HepG2 (cell line): ENCODE measurements around the gene C20orf141. TPM values are rescaled to one million over a fixed set of nuclear protein-coding genes. Genes with fewer than 3 reads are reported as not detected.

Source experiments
- ATAC-seq: fragments of 200-7000 bp; cut with Tn5 transposase; 3 replicates; pipeline ENCODE4 v1.9.1; 2020; ENCODE audit warnings: mild to moderate bottlenecking, moderate library complexity
- BruUV-seq: library from RNA; stranded (reverse); fragments of 400-500 nt; replicated peaks from 2 replicates; lab custom pipeline; 2021; lab: Mats Ljungman, UMichigan
- CTCF ChIA-PET: fragments of 300-600 bp; formaldehyde crosslinking; extraction: SDS; loops from one replicate; lab custom pipeline; 2021; ENCODE audit warnings: low total read pairs, inconsistent platforms, low intra/inter-chr PET ratio; lab: Yijun Ruan, JAX
- POLR2A ChIA-PET: fragments of 350-600 bp; sonication (Branson Sonifier 250); formaldehyde crosslinking; loops from one replicate; lab custom pipeline; 2020; ENCODE audit warnings: antibody characterized with exemption, inconsistent platforms; lab: Yijun Ruan, JAX
- DNase-seq: peaks from one replicate; pipeline ENCODE4 v3.0.0-alpha.2; 2015; ENCODE audit warnings: low spot score
- FAIRE-seq: peaks from 3 replicates; lab custom pipeline; 2011; peaks lifted over from hg19 to GRCh38; lab: Jason Lieb, UNC
- H2AFZ ChIP-seq: one replicate; pipeline ENCODE4 v1.6.1; 2011; ENCODE audit warnings: low read length, inconsistent platforms
- H3K27ac ChIP-seq: fragments of 300-600 bp; 3 replicates; pipeline ENCODE4 v1.8.0; 2011; ENCODE audit warnings: mixed run types, mild to moderate bottlenecking, mixed read lengths, low read length, inconsistent platforms; ENCODE audit not compliant: insufficient read depth; ENCODE audit errors: extremely low read length
- H3K27me3 ChIP-seq, 2 experiments: fragments of 200-600 bp in 1 of 2; 2 replicates in 1 of 2; 3 replicates in 1 of 2; pipeline versions ENCODE4 v1.6.0 to v1.8.0; 2011; ENCODE audit warnings: low read length in 2 of 2, mild to moderate bottlenecking in 2 of 2, moderate library complexity in 2 of 2, inconsistent platforms in 1 of 2; ENCODE audit not compliant: insufficient read depth in 2 of 2, control insufficient read depth in 1 of 2
- H3K36me3 ChIP-seq, 2 experiments: fragments of 200-600 bp in 1 of 2; replicated peaks in 1 of 2; 2 replicates in 1 of 2; 3 replicates in 1 of 2; pipeline versions ENCODE4 v1.5.1 to v1.8.0; 2011; ENCODE audit warnings: low read length in 2 of 2, inconsistent platforms in 1 of 2; ENCODE audit not compliant: insufficient read depth in 2 of 2, control insufficient read depth in 1 of 2
- H3K4me1 ChIP-seq: 2 replicates; pipeline ENCODE4 v1.5.1; 2012; ENCODE audit warnings: low read length, inconsistent platforms; ENCODE audit not compliant: insufficient read depth
- H3K4me2 ChIP-seq: 2 replicates; pipeline ENCODE4 v1.6.0; 2011; ENCODE audit warnings: low read depth, low read length, inconsistent platforms
- H3K4me3 ChIP-seq, 3 experiments: fragments of 200-600 bp in 1 of 3; sonication (generic), shearing (Covaris generic) in 1 of 3; replicated peaks in 1 of 3; 2 replicates each; pipeline ENCODE4 v1.5.1; 2011 to 2016; ENCODE audit warnings: low read length in 3 of 3, inconsistent platforms in 2 of 3, low read depth in 2 of 3, mild to moderate bottlenecking in 2 of 3, control low read depth in 1 of 3, mixed read lengths in 1 of 3; ENCODE audit not compliant: insufficient read depth in 1 of 3
- H3K79me2 ChIP-seq: one replicate; pipeline ENCODE4 v1.6.1; 2011; ENCODE audit warnings: low read length, inconsistent platforms; ENCODE audit not compliant: insufficient read depth
- H3K9ac ChIP-seq: 2 replicates; pipeline ENCODE4 v1.6.0; 2011; ENCODE audit warnings: mild to moderate bottlenecking, low read depth, low read length, inconsistent platforms; ENCODE audit not compliant: insufficient read depth
- H3K9me3 ChIP-seq: 2 replicates; pipeline ENCODE4 v1.5.1; 2012; ENCODE audit warnings: mild to moderate bottlenecking, low read length
- H4K20me1 ChIP-seq: 2 replicates; pipeline ENCODE4 v1.6.0; 2011; ENCODE audit warnings: inconsistent platforms, mild to moderate bottlenecking, low read length, moderate library complexity; ENCODE audit not compliant: insufficient read depth
- HNF4G ChIP-seq, 2 experiments: sonication (generic) in 1 of 2; formaldehyde crosslinking in 1 of 2; IDR thresholded peaks; 2 replicates each; pipeline versions ENCODE4 v1.4.0 to v1.6.1; 2011 to 2020; ENCODE audit warnings: borderline replicate concordance in 2 of 2, low read depth in 2 of 2, mild to moderate bottlenecking in 2 of 2, low read length in 1 of 2, missing genetic modification reagents in 1 of 2, moderate library complexity in 1 of 2
- HOXA9 ChIP-seq: sonication (generic); formaldehyde crosslinking; IDR thresholded peaks from 2 replicates; pipeline ENCODE4 v1.8.1; 2022; ENCODE audit warnings: missing genetic modification reagents, mild to moderate bottlenecking, moderate library complexity, borderline replicate concordance
- MED1 ChIP-seq: sonication (generic); formaldehyde crosslinking; IDR thresholded peaks from 2 replicates; pipeline ENCODE4 v1.4.0; 2020; ENCODE audit warnings: missing genetic modification reagents
- SKI ChIP-seq: fragments of 450-650 bp; IDR thresholded peaks from one replicate; pipeline ENCODE4 v1.6.1; 2018; ENCODE audit warnings: mild to moderate bottlenecking; ENCODE audit not compliant: partially characterized antibody
- ZNF576 ChIP-seq: sonication (generic); formaldehyde crosslinking; IDR thresholded peaks from 2 replicates; pipeline ENCODE4 v1.4.0; 2020; ENCODE audit warnings: mild to moderate bottlenecking, missing genetic modification reagents
- ZNF614 ChIP-seq: IDR thresholded peaks from 2 replicates; pipeline ENCODE4 v1.6.1; 2018; ENCODE audit warnings: missing biosample characterization, missing genetic modification reagents, inconsistent platforms, borderline replicate concordance
- WGBS: methylation state at CpG from one replicate; pipeline ENCODE4 v1.1.6; 2017; ENCODE audit warnings: low lambda C conversion rate; 5-methylcytosine and 5-hydroxymethylcytosine counted together
- in situ Hi-C: cut with HindIII; loops from 2 replicates; pipeline ENCODE4 v1.10.0; 2017; ENCODE audit warnings: low pct_unique_long_range_greater_than_20kb; ENCODE audit not compliant: extremely low pct_ligation_motif_present
- intact Hi-C: fragments of 100-400 bp; cut with micrococcal nuclease; formaldehyde crosslinking; loops from one replicate; pipeline ENCODE4 v1.10.0; 2022; ENCODE audit not compliant: unreplicated experiment
- polyA plus RNA-seq, 8 experiments: library from polyadenylated mRNA; depleted of rRNA in 3 of 8; stranded (reverse) in 7 of 8; unstranded in 1 of 8; fragments of >200 nt; fragmentation: Illumina TruSeq in 4 of 8; extraction: Trizol in 4 of 8; gene quantifications; 2 replicates each; pipeline versions ENCODE4 v1.2.1 to v1.2.3, GENCODE V29; 2011 to 2016; ENCODE audit warnings: low read depth in 4 of 8, missing spikeins in 1 of 8, mixed read lengths in 1 of 8; ENCODE audit not compliant: insufficient read depth in 1 of 8
- total RNA-seq, 5 experiments: library from RNA; depleted of rRNA; stranded (reverse); fragments of >200 nt; fragmentation: Illumina TruSeq; extraction: Trizol; gene quantifications; 2 replicates each; pipeline ENCODE4 v1.2.3, GENCODE V29; 2016; ENCODE audit warnings: low read depth in 1 of 5
- TF ChIP-seq, protein P1 (sequence below): sonication (generic); formaldehyde crosslinking; IDR thresholded peaks from 2 replicates; pipeline ENCODE4 v1.8.0; 2022; ENCODE audit warnings: mild to moderate bottlenecking, missing genetic modification reagents, moderate library complexity
- TF ChIP-seq, protein P2 (sequence below), 2 experiments: sonication (generic) in 1 of 2; formaldehyde crosslinking in 1 of 2; IDR thresholded peaks; 2 replicates each; pipeline versions ENCODE4 v1.4.0 to v1.6.1; 2016 to 2020; ENCODE audit warnings: borderline replicate concordance in 1 of 2, low read depth in 1 of 2, mild to moderate bottlenecking in 1 of 2, missing genetic modification reagents in 1 of 2

The C20orf141 gene
- total and polyA plus RNA-seq, 2 of the 13 experiments (the other 11 are each of a cell fraction or from before 2014, with no cell fraction given): not detected

DNA sequence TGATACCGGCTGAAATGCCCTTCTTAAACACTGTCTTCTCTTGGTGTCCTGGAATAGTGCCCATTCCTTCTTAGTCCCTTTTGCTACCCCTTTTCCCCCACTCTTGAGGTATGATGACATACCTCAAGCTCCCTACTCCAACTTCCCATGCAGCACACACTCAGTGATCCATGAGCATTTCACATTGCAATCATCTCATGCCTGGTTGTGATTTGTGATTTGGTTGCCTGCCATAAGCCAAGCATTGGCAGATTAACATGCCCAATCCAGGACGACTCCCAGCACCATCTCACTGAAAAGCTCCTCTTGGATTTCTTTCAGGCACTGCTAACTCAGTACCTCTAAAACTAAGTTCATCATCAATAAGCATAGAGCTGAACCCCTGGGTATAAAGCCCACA is 43.8 kb downstream of the C20orf141 start:
- WGBS: 92% methylated on average over 2 of the region's 2 CpGs
- no TSS peak for BruUV-seq
- Histone ChIP-seq H3K27ac (no peak overlapping the region), H3K4me1 (no peaks in the 10 kb centered on the region), H3K27me3 (no peaks in the 10 kb centered on the region)
- ATAC-seq: no peak
- TF ChIP-seq, protein P1, sequence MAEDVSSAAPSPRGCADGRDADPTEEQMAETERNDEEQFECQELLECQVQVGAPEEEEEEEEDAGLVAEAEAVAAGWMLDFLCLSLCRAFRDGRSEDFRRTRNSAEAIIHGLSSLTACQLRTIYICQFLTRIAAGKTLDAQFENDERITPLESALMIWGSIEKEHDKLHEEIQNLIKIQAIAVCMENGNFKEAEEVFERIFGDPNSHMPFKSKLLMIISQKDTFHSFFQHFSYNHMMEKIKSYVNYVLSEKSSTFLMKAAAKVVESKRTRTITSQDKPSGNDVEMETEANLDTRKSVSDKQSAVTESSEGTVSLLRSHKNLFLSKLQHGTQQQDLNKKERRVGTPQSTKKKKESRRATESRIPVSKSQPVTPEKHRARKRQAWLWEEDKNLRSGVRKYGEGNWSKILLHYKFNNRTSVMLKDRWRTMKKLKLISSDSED (CRISPR knock-in tag): no peak
- TF ChIP-seq MED1 (CRISPR knock-in tag) (no peak), HNF4G (IDR thresholded peaks at IDR 0.05; ENCODE audit: borderline replicate concordance, low read depth, low read length) (no peak), HNF4G (CRISPR knock-in tag; IDR thresholded peaks at IDR 0.05; ENCODE audit: borderline replicate concordance, low read depth) (no peak), ZNF576 (no peak), ZNF614 (CRISPR knock-in tag) (no peak), SKI (no peak), HOXA9 (no peak)
- TF ChIP-seq, protein P2, sequence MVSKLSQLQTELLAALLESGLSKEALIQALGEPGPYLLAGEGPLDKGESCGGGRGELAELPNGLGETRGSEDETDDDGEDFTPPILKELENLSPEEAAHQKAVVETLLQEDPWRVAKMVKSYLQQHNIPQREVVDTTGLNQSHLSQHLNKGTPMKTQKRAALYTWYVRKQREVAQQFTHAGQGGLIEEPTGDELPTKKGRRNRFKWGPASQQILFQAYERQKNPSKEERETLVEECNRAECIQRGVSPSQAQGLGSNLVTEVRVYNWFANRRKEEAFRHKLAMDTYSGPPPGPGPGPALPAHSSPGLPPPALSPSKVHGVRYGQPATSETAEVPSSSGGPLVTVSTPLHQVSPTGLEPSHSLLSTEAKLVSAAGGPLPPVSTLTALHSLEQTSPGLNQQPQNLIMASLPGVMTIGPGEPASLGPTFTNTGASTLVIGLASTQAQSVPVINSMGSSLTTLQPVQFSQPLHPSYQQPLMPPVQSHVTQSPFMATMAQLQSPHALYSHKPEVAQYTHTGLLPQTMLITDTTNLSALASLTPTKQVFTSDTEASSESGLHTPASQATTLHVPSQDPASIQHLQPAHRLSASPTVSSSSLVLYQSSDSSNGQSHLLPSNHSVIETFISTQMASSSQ (IDR thresholded peaks at IDR 0.05; ENCODE audit: low read depth): no peak
- TF ChIP-seq, protein P2 (CRISPR knock-in tag; IDR thresholded peaks at IDR 0.05; ENCODE audit: borderline replicate concordance): no peak
- TF ChIP-seq, all 625 proteins: peak for 0
- FAIRE-seq (no peak), DNase-seq (no peak)
- Histone ChIP-seq H3K36me3 (peaks cover 4 to 6% of the 10 kb centered on the region in 2 experiments; a peak in 3 of 5 replicates), H3K4me3 (no peak overlapping the region), H3K9me3 (no peaks in the 10 kb centered on the region), H3K9ac (no peak overlapping the region), H3K4me2 (no peak overlapping the region), H4K20me1 (no peaks in the 10 kb centered on the region), H2AFZ (no peak overlapping the region), H3K79me2 (no peaks in the 10 kb centered on the region)
- intact Hi-C loops (no loop called here), in situ Hi-C loops (no loop called here)
- POLR2A ChIA-PET: no interaction called here
- CTCF ChIA-PET: no interaction called here
